ENCODE measurements around the gene APOA5. TPM values are rescaled to one million over a fixed set of nuclear protein-coding genes. Genes with fewer than 3 reads are reported as not detected.

APOA5 gene
- total and polyA plus RNA-seq, 2 of the 13 experiments (the other 11 are each of a cell fraction or from before 2014, with no cell fraction given), result 44.0 to 49.1 TPM

GRCh38 chr11:116832350-116833290, 40.9 kb upstream of the APOA5 start (continued):
- peak; percentile 88; the same call in 1 of the 2 replicates for TF ChIP-seq ZNF275 (CRISPR knock-in tag; IDR thresholded peaks at IDR 0.05; ENCODE audit: borderline replicate concordance)
- peak; percentile 94 for TF ChIP-seq MIXL1 (CRISPR knock-in tag; IDR thresholded peaks at IDR 0.05)
- no peak for TF ChIP-seq ZNF570 (CRISPR knock-in tag; IDR thresholded peaks at IDR 0.05; ENCODE audit: borderline replicate concordance)
- peak; percentile 58; the same call in 1 of the 2 replicates for TF ChIP-seq NFYC (CRISPR knock-in tag; IDR thresholded peaks at IDR 0.05)
- TF ChIP-seq ZNF317 (CRISPR knock-in tag; IDR thresholded peaks at IDR 0.05), result no peak
- peak; percentile 93; the same call in 1 of the 2 replicates for TF ChIP-seq FOXK1 (CRISPR knock-in tag; IDR thresholded peaks at IDR 0.05; ENCODE audit: borderline replicate concordance, low read depth)
- peak; percentile 91; the same call in 1 of the 2 replicates for TF ChIP-seq ZNF512 (CRISPR knock-in tag; IDR thresholded peaks at IDR 0.05)
- peak; percentile 98 for TF ChIP-seq CCDC6 (CRISPR knock-in tag; IDR thresholded peaks at IDR 0.05)
- TF ChIP-seq BRCA1 (CRISPR knock-in tag; IDR thresholded peaks at IDR 0.05), result no peak; the same call in 1 of the 2 replicates
- TF ChIP-seq RCOR2 (CRISPR knock-in tag; IDR thresholded peaks at IDR 0.05), result peak; percentile 94
- TF ChIP-seq ZNF276 (CRISPR knock-in tag; IDR thresholded peaks at IDR 0.05; ENCODE audit: low read depth), result no peak
- TF ChIP-seq MXD4 (CRISPR knock-in tag; IDR thresholded peaks at IDR 0.05), result peak; percentile 74; the same call in 1 of the 2 replicates
- peak; percentile 70; the same call in 1 of the 2 replicates for TF ChIP-seq ZNF839 (CRISPR knock-in tag; IDR thresholded peaks at IDR 0.05; ENCODE audit: borderline replicate concordance)
- TF ChIP-seq ZNF891 (CRISPR knock-in tag; IDR thresholded peaks at IDR 0.05), result no peak
- no peak for TF ChIP-seq NFIC (IDR thresholded peaks at IDR 0.05; ENCODE audit: low read length)
- peak; percentile 99 for TF ChIP-seq PAF1 (CRISPR knock-in tag; IDR thresholded peaks at IDR 0.05)
- peak; percentile 98 for TF ChIP-seq DPF2 (CRISPR knock-in tag; IDR thresholded peaks at IDR 0.05; ENCODE audit: borderline replicate concordance, low read depth)
- no peak for TF ChIP-seq ZNF572 (CRISPR knock-in tag; IDR thresholded peaks at IDR 0.05)
- TF ChIP-seq HNF4A (CRISPR knock-in tag; IDR thresholded peaks at IDR 0.05), result peak; percentile 99
- TF ChIP-seq RARA (CRISPR knock-in tag; IDR thresholded peaks at IDR 0.05), result peak; percentile 99
- 0 out of 2 replicates have a peak, but pooled peaks have one; percentile 24 for TF ChIP-seq DNMT1 (CRISPR knock-in tag; IDR thresholded peaks at IDR 0.05)
- 0 out of 2 replicates have a peak, but pooled peaks have one; percentile 57 for TF ChIP-seq ZBTB44 (CRISPR knock-in tag; IDR thresholded peaks at IDR 0.05)
- no peak for TF ChIP-seq ZNF333 (CRISPR knock-in tag; IDR thresholded peaks at IDR 0.05; ENCODE audit: borderline replicate concordance)
- no peak for TF ChIP-seq CAMTA2 (CRISPR knock-in tag; IDR thresholded peaks at IDR 0.05; ENCODE audit: borderline replicate concordance)

Measured in HepG2 (cell line).